Liver (tissue), 9 donors: ENCODE results near the gene KCNQ1. TPM values are rescaled to one million over a fixed set of nuclear protein-coding genes. Genes with fewer than 3 reads are reported as not detected.

Experiments used
- DNase-seq: peaks from one replicate; pipeline ENCODE4 v3.0.0-alpha.2; 2017; ENCODE audit warnings: low spot score
- H3K27ac ChIP-seq, 2 donors: one replicate each; pipeline ENCODE4 v1.7.0; 2013; ENCODE audit warnings: inconsistent platforms in 2 of 2, low read length in 2 of 2, control low read depth in 1 of 2, low read depth in 1 of 2, mild to moderate bottlenecking in 1 of 2
- H3K27me3 ChIP-seq, 4 donors: one replicate each; pipeline versions ENCODE4 v1.6.1 to v1.7.0; 2013; ENCODE audit warnings: low read length in 3 of 4, inconsistent platforms in 1 of 4, mild to moderate bottlenecking in 1 of 4, moderate library complexity in 1 of 4; ENCODE audit not compliant: control insufficient read depth in 4 of 4, insufficient read depth in 4 of 4
- H3K36me3 ChIP-seq, 4 donors: one replicate each; pipeline versions ENCODE4 v1.6.1 to v1.7.0; 2013; ENCODE audit warnings: low read length in 3 of 4, mild to moderate bottlenecking in 3 of 4, low read depth in 1 of 4, moderate library complexity in 1 of 4; ENCODE audit not compliant: control insufficient read depth in 4 of 4, insufficient read depth in 3 of 4
- H3K4me1 ChIP-seq, 4 donors: one replicate each; pipeline versions ENCODE4 v1.6.1 to v1.7.0; 2013; ENCODE audit warnings: low read length in 3 of 4, mild to moderate bottlenecking in 3 of 4, moderate library complexity in 1 of 4; ENCODE audit not compliant: control insufficient read depth in 4 of 4, insufficient read depth in 4 of 4
- H3K4me3 ChIP-seq, 3 donors: one replicate each; pipeline versions ENCODE4 v1.6.1 to v1.7.0; 2013; ENCODE audit warnings: low read length in 3 of 3, control low read depth in 1 of 3, low read depth in 1 of 3, mild to moderate bottlenecking in 1 of 3
- H3K9ac ChIP-seq, 2 donors: one replicate each; pipeline ENCODE4 v1.7.0; 2013; ENCODE audit warnings: low read length in 2 of 2, mild to moderate bottlenecking in 2 of 2, moderate library complexity in 2 of 2, control low read depth in 1 of 2, low read depth in 1 of 2
- H3K9me3 ChIP-seq, 4 donors: one replicate each; pipeline versions ENCODE4 v1.6.1 to v1.7.0; 2013; ENCODE audit warnings: low read length in 3 of 4; ENCODE audit not compliant: control insufficient read depth in 4 of 4
- CTCF ChIP-seq: fragments of 150-350 bp; IDR thresholded peaks from 2 replicates; pipeline ENCODE4 v1.5.1; 2017; ENCODE audit warnings: improper control_type of control experiment, low read depth, low read length; ENCODE audit not compliant: missing input control
- EGR1 ChIP-seq, 2 donors: IDR thresholded peaks; 2 replicates each; pipeline ENCODE4 v1.6.1; 2016 to 2018; ENCODE audit warnings: antibody characterized with exemption in 2 of 2, low read depth in 2 of 2
- FOXA1 ChIP-seq: IDR thresholded peaks from 2 replicates; pipeline ENCODE4 v1.6.1; 2016; ENCODE audit warnings: antibody characterized with exemption
- FOXA2 ChIP-seq: IDR thresholded peaks from 2 replicates; pipeline ENCODE4 v1.6.1; 2016; ENCODE audit warnings: antibody characterized with exemption
- GABPA ChIP-seq, 2 donors: IDR thresholded peaks in 1 of 2; conservative IDR thresholded peaks in 1 of 2; 2 replicates each; pipeline ENCODE4 v1.6.1; 2016; ENCODE audit warnings: antibody characterized with exemption in 2 of 2, mild to moderate bottlenecking in 1 of 2, moderate library complexity in 1 of 2
- HNF4A ChIP-seq, 2 donors: conservative IDR thresholded peaks; 2 replicates each; pipeline ENCODE4 v1.6.1; 2016; ENCODE audit warnings: antibody characterized with exemption in 2 of 2, mild to moderate bottlenecking in 2 of 2
- HNF4G ChIP-seq: IDR thresholded peaks from 2 replicates; pipeline ENCODE4 v1.6.1; 2016; ENCODE audit warnings: antibody characterized with exemption
- JUND ChIP-seq, 2 donors: IDR thresholded peaks; 2 replicates each; pipeline ENCODE4 v1.6.1; 2016; ENCODE audit warnings: antibody characterized with exemption in 2 of 2
- NR2F2 ChIP-seq: IDR thresholded peaks from 2 replicates; pipeline ENCODE4 v1.6.1; 2016; ENCODE audit warnings: antibody characterized with exemption
- RAD21 ChIP-seq, 2 donors: IDR thresholded peaks; 2 replicates each; pipeline ENCODE4 v1.6.1; 2016; ENCODE audit warnings: antibody characterized with exemption in 2 of 2, mild to moderate bottlenecking in 2 of 2
- REST ChIP-seq: IDR thresholded peaks from 2 replicates; pipeline ENCODE4 v1.6.1; 2016; ENCODE audit warnings: antibody characterized with exemption, mild to moderate bottlenecking
- RXRA ChIP-seq, 2 donors: IDR thresholded peaks; 2 replicates each; pipeline ENCODE4 v1.6.1; 2017 to 2018; ENCODE audit warnings: antibody characterized with exemption in 2 of 2, mild to moderate bottlenecking in 1 of 2
- SP1 ChIP-seq: IDR thresholded peaks from 2 replicates; pipeline ENCODE4 v1.6.1; 2018; ENCODE audit warnings: antibody characterized with exemption, mild to moderate bottlenecking
- YY1 ChIP-seq: IDR thresholded peaks from 2 replicates; pipeline ENCODE4 v1.6.1; 2016; ENCODE audit warnings: antibody characterized with exemption, mild to moderate bottlenecking
- ZBTB33 ChIP-seq: IDR thresholded peaks from 2 replicates; pipeline ENCODE4 v1.6.1; 2016; ENCODE audit warnings: antibody characterized with exemption
- WGBS: extraction: QIAGEN DNeasy Blood & Tissue Kit; methylation state at CpG from one replicate; pipeline ENCODE4 v1.1.7; 2013; 5-methylcytosine and 5-hydroxymethylcytosine counted together
- polyA plus RNA-seq, 2 donors: library from polyadenylated mRNA; stranded (reverse) in 1 of 2; unstranded in 1 of 2; fragments of 200-250 nt in 1 of 2; fragments of >200 nt in 1 of 2; fragmentation: Nextera tagmentation in 1 of 2; extraction: Ambion mirVana in 1 of 2; gene quantifications; one replicate each; pipeline versions ENCODE4 v1.2.1 to v1.2.3, GENCODE V29; 2013 to 2015
- total RNA-seq, 2 donors: library from RNA; depleted of rRNA; stranded (reverse); fragments of >200 nt; gene quantifications; one replicate each; pipeline ENCODE4 v1.2.3, GENCODE V29; 2014
- donor health status: healthy.
- donor health status: healthy.
- donor health status: healthy.
- donor health status: healthy.
- donor health status: healthy.

The KCNQ1 gene
- total and polyA plus RNA-seq, 4 donors: 0.31 to 2.2 (median 1.5) TPM

- Histone ChIP-seq H3K27ac (no peak overlapping the region), H3K9ac (no peak overlapping the region), H3K4me3 (peak overlapping the region in 2 of 3 donors; percentile 20 to 35), H3K4me1 (no peaks in the 10 kb centered on the region), H3K9me3 (peaks cover 12 to 46% (median 26%) of the 10 kb centered on the region in 4 donors), H3K27me3 (no peaks in the 10 kb centered on the region), H3K36me3 (no peaks in the 10 kb centered on the region)
- 89% methylated on average over 3 of the region's 3 CpGs for WGBS
- TF ChIP-seq RXRA (IDR thresholded peaks at IDR 0.05) (no peak), EGR1 (IDR thresholded peaks at IDR 0.05; ENCODE audit: low read depth in 2 of 2) (no peak), NR2F2 (no peak), REST (no peak), FOXA2 (no peak)
- no peak for DNase-seq
Measured at GRCh38 chr11:2643746-2644145, 198.9 kb downstream of the KCNQ1 start.

GRCh38 chr11:2644844-2645778 lies 200.3 kb downstream of the KCNQ1 start:
- peaks cover 11 to 54% (median 30%) of the 10 kb centered on the region in 4 donors for H3K9me3 ChIP-seq
- no peak for TF ChIP-seq JUND (IDR thresholded peaks at IDR 0.05)
- no peak for TF ChIP-seq HNF4G
- no peak for TF ChIP-seq NR2F2
- no peak for TF ChIP-seq FOXA1
- no peak for TF ChIP-seq YY1
- no peak for TF ChIP-seq FOXA2
- no peak for TF ChIP-seq CTCF
- TF ChIP-seq GABPA (IDR thresholded peaks at IDR 0.05 in 1 of 2, conservative IDR thresholded peaks at IDR 0.05 in 1 of 2): no peak
- H3K27me3 ChIP-seq: no peaks in the 10 kb centered on the region
- no peaks in the 10 kb centered on the region for H3K36me3 ChIP-seq
- H3K9ac ChIP-seq: no peak overlapping the region
- no peaks in the 10 kb centered on the region for H3K4me1 ChIP-seq
- 93% methylated on average over 4 of the region's 4 CpGs for WGBS
- peak overlapping the region in 2 of 3 donors; percentile 33 to 55 for H3K4me3 ChIP-seq
- no peak overlapping the region for H3K27ac ChIP-seq
- DNase-seq: no peak

GRCh38 chr11:2645779-2646118 lies 200.9 kb downstream of the KCNQ1 start:
- Histone ChIP-seq H3K4me1 (no peaks in the 10 kb centered on the region), H3K4me3 (peak overlapping the region in 2 of 3 donors; percentile 5 to 55), H3K27ac (no peak overlapping the region), H3K27me3 (no peaks in the 10 kb centered on the region), H3K9ac (no peak overlapping the region), H3K9me3 (peaks cover 17 to 57% (median 34%) of the 10 kb centered on the region in 4 donors), H3K36me3 (no peaks in the 10 kb centered on the region)
- no peak for DNase-seq
- WGBS: 89% methylated on average over 1 of the region's 1 CpG
- TF ChIP-seq CTCF (no peak), RAD21 (IDR thresholded peaks at IDR 0.05) (no peak), HNF4A (conservative IDR thresholded peaks at IDR 0.05) (no peak), EGR1 (IDR thresholded peaks at IDR 0.05; ENCODE audit: low read depth in 2 of 2) (no peak), YY1 (no peak), ZBTB33 (no peak), SP1 (no peak), HNF4G (no peak)
